GM18508 (cell line): Measurements from ENCODE around the gene COLEC11.
"Not testable (repeated sequence)": the region's sequence is repeated elsewhere in the genome, so short reads cannot be mapped to it uniquely, and the experiment has no call there.

Experiments
- ATAC-seq: cut with Tn5 transposase; IDR thresholded peaks from one replicate; pipeline ENCODE4 v1.9.1; 2021; ENCODE audit warnings: moderate number of reproducible peaks; ENCODE audit not compliant: insufficient read depth, unreplicated experiment

Gene COLEC11

DNA sequence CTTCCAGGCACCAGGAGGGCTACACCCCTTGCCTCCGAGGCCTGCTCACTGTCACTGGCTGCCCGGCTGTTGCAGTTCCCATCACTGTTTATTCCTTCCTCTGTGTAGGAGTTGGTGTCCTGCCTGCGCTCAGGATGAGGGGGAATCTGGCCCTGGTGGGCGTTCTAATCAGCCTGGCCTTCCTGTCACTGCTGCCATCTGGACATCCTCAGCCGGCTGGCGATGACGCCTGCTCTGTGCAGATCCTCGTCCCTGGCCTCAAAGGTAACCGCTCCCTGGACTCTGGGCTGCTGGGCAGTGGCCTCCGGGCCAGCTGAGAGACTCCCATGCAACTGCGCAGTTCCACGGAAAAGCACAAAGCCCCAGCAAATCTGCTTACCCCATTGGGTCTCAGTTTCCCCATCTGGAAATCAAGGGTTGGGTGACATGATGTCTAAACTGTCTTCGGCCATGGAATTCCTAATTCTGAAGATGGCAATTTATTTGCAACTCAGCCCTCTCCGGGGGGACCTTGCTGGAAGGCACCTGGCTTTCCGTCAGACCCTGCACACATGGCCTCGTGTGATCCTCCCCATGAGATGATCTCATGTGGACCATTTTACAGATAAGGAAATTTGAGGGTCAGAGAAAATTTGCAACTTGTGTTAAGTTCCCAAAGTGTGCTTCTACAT lies 9.4 kb downstream of the COLEC11 start:
- no peak for ATAC-seq

DNA sequence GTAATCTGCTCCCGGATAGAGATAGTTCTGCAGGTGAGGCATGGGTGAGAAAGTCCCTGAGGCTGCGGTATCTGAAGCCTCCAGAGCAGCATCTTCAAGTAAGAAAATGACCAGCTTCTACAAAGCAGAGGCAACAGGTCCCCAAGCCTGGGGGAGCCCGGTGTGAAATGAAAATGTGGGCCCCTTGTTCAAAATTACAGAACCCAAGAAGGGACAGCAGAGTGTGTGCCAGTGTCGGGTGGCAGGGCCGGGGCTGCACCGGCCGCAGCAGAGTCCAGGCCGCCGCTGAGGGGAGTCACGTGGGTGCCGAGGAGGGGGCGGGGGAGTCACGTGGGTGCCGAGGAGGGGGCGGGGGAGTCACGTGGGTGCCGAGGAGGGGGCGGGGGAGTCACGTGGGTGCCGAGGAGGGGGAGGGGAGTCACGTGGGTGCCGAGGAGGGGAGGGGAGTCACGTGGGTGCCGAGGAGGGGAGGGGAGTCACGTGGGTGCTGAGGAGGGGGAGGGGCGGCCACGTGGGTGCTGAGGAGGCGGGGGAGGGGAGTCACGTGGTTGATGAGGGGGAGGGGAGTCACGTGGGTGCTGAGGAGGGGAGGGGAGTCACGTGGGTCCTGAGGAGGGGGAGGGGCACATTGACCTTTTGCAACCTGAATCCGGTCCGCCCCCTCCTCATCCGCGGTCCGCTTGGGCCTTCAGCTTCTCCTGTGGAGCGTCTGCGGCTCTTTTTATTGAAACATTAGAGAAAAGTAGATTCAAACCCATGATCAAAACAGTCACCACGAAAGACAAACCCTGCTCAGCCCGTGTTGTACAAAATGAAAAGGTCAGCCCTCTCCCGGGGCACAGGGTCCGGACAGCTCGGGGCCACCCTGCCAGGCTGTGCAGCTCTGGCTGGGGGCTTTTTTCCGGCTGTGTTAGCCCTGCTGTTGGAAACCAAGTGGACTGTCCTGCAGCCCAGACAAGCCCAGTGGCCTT lies 10.4 kb downstream of the COLEC11 start:
- no peak for ATAC-seq

DNA sequence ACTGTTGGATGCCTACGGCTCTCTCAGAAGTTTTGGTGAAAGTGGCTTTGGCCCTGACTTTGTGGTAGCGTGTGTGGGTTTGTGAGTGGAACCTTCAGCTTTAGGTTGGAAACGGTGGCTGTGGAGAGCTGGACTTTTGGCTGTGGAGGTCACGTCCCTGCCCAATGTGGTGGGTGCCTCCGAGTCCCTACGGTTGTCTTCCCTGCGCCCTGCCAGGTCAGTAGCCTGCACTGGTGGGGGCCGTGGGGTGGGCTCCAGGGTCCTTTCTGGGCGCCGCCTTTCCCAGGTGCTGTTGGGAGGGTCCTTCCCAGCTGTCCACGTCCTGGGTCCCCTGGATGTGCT lies 11.1 kb downstream of the COLEC11 start:
- no peak for ATAC-seq

DNA sequence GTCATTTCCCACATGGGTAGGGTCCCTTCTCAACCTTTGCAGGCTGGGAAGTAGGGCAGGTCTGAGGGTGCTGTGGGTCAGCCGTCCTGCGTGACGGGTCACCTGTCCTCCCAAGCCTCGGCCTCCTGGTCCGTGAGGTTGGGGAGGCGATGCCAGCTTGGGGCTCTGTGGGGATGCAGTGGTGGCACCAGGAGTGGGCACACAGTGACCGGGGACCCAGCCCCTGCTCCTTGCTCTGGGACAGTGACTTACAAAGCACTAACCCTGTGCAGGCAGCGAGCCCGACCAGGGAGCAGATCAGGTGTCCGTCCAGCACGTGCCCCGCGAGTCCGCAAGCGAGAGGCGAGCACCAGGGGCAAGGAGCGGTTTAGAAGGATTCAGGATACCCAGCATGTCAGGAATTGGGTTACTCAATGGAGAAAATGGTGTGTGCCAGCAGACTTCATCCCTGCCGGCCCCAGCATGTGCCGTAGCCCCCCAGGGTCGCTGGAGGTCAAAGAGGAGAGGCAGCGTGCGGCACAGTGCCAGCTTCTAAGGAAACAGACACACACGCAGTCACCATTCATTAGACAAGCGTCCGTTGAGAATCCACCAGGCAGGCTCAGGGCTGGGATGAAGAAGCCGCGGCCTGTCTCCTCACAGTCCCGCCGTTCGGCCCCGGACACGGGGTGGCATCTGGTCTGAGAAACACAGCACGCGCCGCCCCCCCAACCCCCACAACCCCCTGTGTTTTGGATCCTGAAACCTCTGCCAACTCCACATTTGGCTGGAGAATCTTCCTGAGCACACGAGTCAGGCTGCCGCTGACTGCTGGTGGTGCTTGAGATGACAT lies 11.7 kb downstream of the COLEC11 start:
- ATAC-seq, result no peak

DNA sequence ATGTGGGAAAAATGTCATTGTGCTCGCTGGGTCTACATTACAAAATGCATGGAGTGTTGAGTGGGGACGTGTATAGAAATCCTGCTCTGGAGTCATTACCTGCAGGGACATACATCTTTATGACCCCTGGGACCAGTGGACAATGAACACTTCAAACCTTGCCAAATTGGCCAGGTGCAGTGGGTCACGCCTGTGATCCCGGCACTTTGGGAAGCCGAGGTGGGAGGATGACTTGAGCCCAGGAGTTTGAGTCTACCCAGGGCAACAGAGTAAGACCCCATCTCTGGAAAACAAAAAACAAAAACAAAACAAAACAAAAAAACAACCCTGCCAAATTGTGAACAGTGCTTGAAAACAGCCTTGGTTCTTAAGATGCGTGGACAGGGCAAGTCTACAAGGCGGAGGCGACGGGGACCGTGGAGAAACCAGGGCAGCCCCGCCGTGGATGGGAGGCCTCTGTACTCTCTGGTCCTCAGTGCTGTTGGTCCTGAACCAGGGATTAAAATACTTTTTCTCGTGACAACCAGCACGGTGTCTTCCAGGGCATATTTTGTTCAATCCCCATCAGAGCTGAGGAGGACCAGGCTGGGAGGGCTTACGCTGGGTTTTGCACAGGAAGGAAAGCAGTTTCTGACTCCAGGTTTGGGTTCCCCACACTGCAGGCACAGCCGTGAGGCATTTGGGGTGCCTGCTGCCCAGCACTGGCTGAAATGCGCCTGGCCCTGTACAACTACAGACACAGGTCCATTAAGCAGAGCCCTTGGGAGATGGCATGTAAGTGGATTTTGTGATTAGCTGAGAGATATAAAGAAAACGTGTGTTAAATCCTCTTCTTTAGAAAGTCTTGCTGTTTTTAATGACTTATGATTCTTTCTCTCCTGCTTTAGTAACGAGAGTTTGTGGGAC lies 13.7 kb downstream of the COLEC11 start:
- ATAC-seq, result no peak

DNA sequence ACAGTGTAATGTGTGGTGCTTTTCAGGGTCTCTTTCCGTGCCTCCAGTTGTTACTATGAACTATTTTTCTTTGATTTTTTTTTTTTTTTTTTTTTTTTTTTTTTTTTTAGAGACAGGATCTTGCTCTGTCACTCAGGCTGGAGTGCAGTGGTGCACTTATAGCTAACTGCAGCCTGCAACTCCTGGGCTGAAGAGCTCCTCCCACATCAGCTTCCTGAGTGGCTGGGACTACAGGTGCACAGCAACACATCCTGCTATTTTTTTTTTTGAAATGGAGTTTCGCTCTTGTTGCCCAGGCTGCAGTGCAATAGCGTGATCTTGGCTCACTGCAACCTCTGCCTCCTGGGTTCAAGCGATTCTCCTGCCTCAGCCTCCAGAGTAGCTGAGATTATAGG lies 14.4 kb downstream of the COLEC11 start:
- not testable (repeated sequence) for ATAC-seq

DNA sequence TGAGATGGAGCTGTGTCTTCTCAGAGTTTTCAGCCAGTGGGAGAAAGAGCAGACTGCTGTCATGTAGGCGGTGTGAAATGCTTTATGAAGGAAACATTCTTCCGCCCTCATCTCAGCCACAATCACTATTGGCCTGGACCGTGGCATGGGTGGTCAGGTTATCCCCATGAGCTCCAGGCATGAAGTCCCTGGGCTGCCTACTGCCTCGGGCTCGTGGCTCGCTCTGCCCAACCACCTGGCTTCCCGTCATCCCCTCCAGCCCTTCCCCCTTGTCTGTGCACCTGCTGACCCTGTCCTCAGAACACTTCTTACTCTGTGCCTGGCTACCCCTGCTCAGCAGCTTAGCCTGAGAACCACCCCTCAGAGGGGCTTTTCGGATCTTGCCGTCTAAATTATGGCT lies 15.5 kb downstream of the COLEC11 start:
- no peak for ATAC-seq

DNA sequence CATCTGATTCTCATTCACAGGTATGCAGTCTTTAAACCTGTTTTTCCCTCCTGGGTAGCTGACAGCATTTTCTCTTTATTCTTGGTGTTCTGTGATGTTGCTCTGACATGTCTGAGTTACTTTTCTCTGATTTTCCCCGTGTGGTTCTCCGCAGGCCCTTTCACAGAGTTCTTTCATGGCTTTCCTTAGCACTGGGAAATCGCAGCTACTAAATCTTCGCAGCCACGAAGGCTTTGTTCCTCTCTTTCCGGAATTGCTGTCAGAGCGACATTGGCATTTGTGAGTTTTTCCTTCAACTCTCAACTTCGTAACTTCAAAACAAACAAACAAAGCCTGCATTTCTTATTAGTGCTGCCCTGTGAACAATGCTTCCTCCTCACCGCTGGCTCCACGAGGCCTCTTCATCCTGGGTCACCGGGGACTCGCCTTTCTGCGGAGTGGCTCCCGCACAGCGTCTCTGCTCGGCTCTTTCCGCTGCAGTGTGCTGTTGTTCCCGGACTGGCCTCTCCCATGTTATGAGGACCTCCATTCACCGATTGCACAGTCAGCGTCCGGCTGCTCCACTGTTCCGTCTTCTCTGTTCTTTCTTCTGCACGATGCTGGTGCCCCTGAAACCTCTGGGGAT lies 16.1 kb downstream of the COLEC11 start:
- no peak for ATAC-seq

DNA sequence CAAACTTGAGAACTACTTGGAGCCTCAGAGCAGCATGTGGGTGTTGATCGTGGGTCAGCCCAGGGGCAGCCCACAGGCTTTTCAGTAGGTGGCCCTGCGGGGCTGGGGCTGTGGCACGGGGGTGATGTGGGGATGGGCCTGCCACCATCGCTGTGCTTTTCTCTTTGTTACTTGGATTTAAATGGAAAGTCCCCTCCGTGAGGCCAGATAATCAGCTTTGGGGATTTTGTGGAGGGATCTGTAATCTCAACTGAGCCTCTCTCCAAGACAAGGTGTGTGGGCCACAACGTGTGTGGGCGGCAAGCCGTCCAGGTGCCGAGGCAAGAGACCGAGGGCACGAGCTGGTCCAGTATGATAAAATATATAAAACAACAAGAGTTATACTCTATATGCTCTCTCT lies 16.7 kb downstream of the COLEC11 start:
- ATAC-seq, result no peak

DNA sequence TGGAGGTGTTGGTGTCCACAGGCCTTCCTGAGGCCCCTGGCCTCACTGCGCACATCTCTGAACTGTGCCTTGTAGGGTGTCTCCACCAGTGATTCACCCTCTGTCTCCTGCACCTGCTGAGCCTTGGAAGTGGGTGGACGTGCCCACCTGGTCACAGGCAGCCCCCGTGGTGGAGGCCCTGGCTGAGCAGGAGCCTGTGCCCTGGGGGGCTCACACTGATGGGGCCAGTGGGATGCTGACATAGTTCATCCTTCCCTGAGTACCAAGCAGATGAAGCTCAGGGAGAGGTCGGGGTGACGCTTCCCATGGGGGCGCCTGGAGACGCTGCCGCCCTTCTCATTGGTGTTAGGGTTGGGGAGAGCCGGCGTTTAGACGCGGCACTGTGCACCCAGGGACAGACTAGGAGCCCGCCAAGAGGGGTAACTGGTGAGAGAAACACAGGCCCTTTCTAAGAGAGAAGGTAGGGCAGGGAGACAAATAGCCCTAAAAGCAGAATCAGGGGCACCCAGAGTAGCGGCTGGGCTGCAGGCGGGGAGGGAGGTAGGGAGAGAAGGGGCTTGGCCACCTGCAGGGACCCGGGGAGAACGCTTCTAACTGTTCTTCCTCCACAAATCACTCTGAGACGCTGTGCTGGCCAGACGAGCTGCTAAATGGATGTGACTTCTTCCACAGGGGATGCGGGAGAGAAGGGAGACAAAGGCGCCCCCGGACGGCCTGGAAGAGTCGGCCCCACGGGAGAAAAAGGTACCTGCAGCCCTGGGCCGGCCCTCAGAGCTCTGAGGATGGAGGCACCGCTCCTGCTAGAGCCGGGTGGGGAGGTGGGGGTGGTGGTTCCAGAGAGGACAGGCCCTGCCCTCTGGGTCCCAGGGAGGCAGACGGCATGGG lies 18.0 kb downstream of the COLEC11 start:
- ATAC-seq, result no peak

DNA sequence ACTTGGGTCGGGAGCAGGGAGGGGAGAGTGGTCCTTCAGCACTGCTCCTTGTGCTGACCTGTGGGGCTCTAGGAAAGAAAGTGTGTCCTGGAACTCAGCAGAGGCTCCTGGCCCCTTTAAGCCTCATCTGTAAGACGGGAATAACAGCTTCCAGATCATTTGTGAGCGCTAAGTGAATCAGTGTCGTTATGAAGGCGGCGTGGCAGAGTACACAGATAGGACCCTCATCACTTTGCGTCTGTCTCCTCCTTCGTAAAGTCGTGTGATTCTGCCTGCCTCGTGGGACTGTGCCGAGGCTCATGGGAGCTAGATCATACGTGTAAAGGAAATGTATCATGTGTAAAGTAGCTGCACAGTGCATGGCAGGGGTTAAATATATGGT lies 18.6 kb downstream of the COLEC11 start:
- no peak for ATAC-seq

DNA sequence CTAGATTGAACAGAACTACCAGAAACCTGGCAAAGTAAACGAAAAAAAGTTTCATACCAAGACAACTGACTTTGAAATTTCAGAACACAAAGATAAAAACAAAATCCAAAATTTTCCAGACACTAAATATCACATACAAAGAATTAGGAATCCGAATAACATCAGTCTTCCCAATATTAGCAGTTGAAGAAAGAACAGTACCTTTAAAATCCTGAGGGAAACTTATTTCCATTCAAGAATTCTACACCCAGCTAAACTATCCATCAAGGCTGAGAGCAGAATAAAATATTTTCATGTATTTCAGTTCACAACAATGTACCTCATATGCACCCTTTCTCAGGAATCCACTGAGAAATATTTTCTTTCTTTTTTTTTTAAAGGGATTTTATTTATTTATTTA lies 19.8 kb downstream of the COLEC11 start:
- not testable (repeated sequence) for ATAC-seq

DNA sequence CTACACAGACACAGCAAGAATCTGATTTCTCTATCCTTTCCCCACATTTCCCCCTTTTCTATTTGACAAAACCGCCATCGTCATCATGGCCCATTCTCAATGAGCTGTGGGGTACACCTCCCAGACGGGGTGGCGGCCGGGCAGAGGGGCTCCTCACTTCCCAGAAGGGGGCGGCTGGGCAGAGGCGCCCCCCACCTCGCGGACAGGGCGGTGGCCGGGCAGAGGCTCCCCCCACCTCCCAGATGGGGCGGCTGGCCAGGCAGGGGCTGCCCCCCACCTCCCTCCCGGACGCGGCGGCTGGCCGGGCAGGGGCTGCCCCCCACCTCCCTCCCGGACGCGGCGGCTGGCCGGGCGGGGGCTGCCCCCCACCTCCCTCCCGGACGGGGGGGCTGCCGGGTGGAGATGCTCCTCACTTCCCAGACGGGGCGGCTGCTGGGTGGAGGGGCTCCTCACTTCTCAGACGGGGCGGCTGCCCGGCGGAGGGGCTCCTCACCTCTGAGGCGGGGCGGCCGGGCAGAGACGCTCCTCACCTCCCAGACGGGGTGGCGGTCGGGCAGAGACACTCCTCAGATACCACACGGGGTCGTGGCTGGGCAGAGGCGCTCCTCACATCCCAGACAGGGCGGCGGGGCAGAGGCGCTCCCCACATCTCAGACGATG lies 20.8 kb downstream of the COLEC11 start:
- not testable (repeated sequence) for ATAC-seq

DNA sequence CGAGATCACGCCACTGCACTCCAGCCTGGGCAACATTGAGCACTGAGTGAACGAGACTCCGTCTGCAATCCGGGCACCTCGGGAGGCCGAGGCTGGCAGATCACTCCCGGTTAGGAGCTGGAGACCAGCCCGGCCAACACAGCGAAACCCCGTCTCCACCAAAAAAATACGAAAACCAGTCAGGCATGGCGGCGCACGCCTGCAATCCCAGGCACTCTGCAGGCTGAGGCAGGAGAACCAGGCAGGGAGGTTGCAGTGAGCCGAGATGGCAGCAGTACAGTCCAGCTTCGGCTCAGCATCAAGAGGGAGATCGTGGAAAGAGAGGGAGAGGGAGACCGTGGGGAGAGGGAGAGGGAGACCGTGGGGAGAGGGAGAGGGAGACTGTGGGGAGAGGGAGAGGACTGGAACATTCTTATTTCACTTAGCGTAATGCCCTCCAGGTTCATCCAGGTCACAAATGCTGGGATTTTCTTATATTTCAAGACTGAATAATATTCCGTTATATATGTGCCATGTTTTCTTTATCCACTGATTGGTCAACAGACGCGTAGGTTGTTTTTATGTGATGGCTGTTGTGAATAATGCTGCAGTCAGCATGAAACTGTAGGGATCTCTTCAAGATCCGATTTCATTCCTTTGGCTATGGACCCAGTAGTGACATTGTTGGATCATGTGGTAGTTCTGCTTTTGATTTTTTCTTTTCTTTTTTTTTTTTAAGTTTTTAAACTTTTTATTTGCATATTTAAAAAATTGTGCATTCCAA lies 21.7 kb downstream of the COLEC11 start:
- ATAC-seq, result not testable (repeated sequence)

DNA sequence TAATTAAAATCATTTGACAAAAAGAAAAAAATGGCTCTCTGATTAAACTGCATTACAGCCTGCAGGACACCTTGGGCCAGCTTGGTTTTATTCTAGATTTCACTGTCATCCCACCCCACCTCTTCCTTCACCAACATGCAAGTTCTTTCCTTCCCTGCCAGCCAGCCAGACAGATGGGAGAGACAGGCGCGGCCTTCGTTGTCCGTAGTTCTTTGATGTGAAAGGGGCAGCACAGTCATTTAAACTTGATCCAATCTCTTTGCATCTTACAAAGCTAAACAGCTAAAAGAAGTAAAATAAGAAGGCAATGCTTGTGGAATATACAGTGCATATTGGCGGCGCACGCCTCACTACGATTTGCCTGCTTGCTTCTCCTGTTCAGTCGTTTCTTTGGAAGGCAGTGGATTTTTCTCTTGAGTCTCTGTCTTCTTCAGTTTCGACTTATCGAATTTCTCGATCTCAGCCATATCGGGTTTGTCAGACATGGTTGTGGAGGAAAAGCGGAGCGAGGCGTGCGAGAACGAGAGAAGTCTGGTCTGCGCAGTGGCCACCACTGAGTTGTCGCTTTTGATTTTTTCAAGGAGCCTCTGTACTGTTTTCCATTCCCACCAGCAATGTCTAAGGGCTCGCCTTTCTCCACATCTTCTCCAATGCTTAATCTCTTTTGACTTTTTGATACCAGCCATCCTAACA lies 22.4 kb downstream of the COLEC11 start:
- no peak for ATAC-seq

DNA sequence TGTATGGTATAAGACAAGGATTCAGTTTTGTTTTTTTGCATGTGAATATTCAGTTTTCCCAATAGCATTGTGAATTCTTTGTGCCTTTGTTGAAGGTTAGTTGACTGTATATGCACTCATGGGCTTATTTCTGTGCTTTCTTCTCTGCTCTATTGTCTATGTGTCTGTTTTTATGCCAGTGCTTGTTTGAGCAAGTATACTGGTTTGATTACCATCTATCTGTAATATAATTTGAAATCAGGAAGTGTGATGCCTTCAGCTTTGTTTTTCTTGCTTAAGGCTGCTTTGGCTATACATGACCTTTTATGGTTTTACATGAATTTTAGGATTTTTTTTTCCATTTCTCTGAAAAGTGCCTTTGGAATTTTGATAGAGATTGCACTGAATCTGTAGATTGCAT lies 23.5 kb downstream of the COLEC11 start:
- ATAC-seq, result no peak

DNA sequence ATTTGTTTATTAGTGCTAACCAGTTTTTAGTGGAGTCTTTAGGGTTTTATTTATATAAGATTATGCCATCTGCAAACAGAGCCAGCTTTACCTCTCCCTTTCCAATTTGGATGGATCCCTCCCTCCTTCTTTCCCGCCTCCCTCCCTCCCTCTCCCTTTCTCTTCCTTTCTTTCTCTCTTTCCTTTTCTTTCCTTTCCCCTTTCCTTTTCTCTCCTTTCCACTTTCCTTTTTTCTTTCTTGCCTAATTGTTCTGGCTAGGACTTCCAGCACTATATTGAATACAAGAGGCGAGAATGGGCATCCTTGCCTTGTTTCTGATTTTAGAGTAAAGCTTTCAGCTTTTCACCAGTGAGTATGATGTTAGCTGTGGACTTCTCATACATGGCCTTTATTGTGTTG lies 24.1 kb downstream of the COLEC11 start:
- no peak for ATAC-seq
